GM21717 (cell line): ENCODE data around the gene COMMD9.

Source experiments
- ATAC-seq: cut with Tn5 transposase; IDR thresholded peaks from one replicate; pipeline ENCODE4 v1.9.1; 2021; ENCODE audit warnings: mild to moderate bottlenecking, moderate library complexity; ENCODE audit not compliant: unreplicated experiment

The COMMD9 gene

GRCh38 chr11:36296884-36297543 lies 7.8 kb upstream of the COMMD9 start:
- ATAC-seq: no peak

GRCh38 chr11:36295926-36296325 lies 6.7 kb upstream of the COMMD9 start, which contains the start of gene PRR5L:
Gene PRR5L (plus strand): TSS chr11:36296288. CDS start chr11:36401122, 104,834 bp downstream.
- ATAC-seq: no peak

GRCh38 chr11:36292311-36292722 lies 3.1 kb upstream of the COMMD9 start:
- no peak for ATAC-seq

- ATAC-seq: no peak
Observed at GRCh38 chr11:36288442-36289225, 590 bp downstream of the COMMD9 start.

- ATAC-seq: no peak
Observed at GRCh38 chr11:36282926-36283325, 6.3 kb downstream of the COMMD9 start.

GRCh38 chr11:36281850-36282249 lies 7.4 kb downstream of the COMMD9 start:
- no peak for ATAC-seq

- no peak for ATAC-seq
Observed at GRCh38 chr11:36280531-36280930, 8.7 kb downstream of the COMMD9 start.

- no peak for ATAC-seq
Observed at GRCh38 chr11:36278531-36279282, 10.5 kb downstream of the COMMD9 start.

- ATAC-seq: no peak
Observed at GRCh38 chr11:36274414-36274813, 14.8 kb downstream of the COMMD9 start.

GRCh38 chr11:36273110-36273509 lies 16.1 kb downstream of the COMMD9 start:
- no peak for ATAC-seq

- ATAC-seq: no peak
Observed at GRCh38 chr11:36271794-36272407, 17.3 kb downstream of the COMMD9 start.

GRCh38 chr11:36270701-36271100 lies 18.5 kb downstream of the COMMD9 start:
- no peak for ATAC-seq

GRCh38 chr11:36268337-36268985 lies 20.8 kb downstream of the COMMD9 start:
- no peak for ATAC-seq

GRCh38 chr11:36266767-36267166 lies 22.5 kb downstream of the COMMD9 start:
- ATAC-seq: no peak

GRCh38 chr11:36265793-36266628 lies 23.2 kb downstream of the COMMD9 start:
- ATAC-seq: peak; percentile 72

- ATAC-seq: no peak
Observed at GRCh38 chr11:36264973-36265344, 24.3 kb downstream of the COMMD9 start.

GRCh38 chr11:36264011-36264972 lies 24.9 kb downstream of the COMMD9 start:
- ATAC-seq: no peak

- ATAC-seq: no peak
Observed at GRCh38 chr11:36261094-36261493, 28.1 kb downstream of the COMMD9 start.
